HG02642 (cell line): Measurements from ENCODE around the gene RNF212.

Experiments
- ATAC-seq: cut with Tn5 transposase; IDR thresholded peaks from one replicate; pipeline ENCODE4 v1.9.1; 2021; ENCODE audit warnings: mild to moderate bottlenecking; ENCODE audit not compliant: unreplicated experiment, poor library complexity

Gene RNF212

GRCh38 chr4:1116838-1117237 is 3.5 kb upstream of the RNF212 start:
- ATAC-seq = no peak

GRCh38 chr4:1115528-1116293 is 2.3 kb upstream of the RNF212 start:
- no peak for ATAC-seq

- ATAC-seq = no peak
Measured at GRCh38 chr4:1112821-1113182, 562 bp downstream of the RNF212 start.

DNA sequence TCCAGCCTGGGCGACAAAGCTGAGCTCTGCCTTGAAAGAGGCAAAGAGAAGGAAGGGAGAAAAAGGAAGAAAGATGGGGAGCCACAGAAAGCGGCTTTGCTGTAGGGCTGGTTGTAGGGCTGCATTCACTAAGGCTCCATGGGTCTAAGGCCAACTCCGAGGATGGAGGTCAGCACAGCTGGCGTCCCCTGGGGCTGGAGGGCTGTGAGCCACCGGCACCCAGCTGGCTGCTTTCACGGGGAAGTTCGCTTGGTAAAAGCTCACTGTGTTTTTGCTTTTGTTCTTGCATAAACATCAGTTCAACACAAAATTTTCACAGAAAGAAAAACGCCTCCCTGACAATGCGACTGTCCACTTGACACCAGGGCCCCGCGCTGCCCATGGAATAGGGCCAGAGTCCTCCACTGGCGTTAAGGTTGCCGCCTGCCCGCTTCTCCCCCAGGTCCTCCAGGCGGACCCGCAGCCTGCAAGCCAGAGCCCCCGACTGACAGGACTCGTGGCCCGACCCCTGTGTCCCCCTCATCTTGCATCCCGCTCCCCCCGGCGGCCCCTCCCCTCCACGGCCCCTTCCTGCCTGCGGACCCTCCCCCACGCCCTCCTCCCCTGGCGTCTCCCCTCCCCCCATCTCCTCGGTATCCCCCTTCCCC is 1.1 kb downstream of the RNF212 start:
- no peak for ATAC-seq

- no peak for ATAC-seq
Measured at GRCh38 chr4:1111259-1111809, 2.0 kb downstream of the RNF212 start.

DNA sequence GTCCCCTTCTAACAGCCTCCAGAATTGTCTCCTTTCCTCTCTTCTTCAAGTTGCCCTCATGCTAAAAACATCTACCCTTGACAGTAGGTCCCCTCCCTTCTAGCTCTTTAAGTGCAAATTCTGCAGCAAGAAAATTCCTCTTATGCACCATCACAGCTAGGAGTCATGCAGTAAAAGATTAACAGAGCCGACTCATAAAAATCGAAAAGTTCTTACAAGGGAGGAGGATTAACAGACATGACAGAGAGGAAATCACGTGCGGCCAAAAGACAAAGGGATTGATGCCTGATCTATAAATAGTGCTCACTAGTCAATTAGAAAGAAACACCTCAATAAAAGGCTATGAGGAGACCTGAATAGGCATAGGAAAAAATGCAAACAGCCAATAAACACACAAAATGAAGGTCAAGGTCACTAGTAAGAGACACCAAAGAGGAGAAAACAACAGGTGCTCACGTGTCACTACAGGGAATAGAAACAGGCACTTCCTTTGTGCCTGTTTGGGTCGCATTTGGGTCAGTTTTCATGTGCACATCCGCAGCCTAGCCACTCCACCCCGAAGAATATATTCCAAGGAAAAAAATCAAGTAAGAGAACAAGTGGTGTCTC is 3.4 kb downstream of the RNF212 start:
- ATAC-seq = no peak

DNA sequence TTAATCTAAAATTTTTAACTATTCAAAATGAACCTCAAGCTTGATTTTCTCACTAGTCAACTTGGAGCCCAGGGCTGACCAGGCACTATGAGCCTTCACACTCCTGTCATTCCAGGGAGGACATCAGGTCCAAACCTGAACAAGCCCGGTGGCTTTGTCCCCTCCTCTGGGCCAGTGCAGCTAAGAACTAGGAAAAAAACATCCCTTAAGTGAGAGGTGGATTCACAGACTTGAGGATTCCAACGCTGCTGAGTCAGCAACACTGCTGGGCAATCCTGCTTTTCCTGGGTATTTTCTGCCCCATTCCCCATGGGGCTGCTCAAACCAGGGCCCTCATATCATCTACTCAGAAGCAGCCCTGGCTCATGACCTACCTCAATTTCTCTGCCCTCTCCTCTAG is 4.0 kb downstream of the RNF212 start:
- ATAC-seq = no peak

GRCh38 chr4:1105662-1106061 is 7.7 kb downstream of the RNF212 start:
- ATAC-seq = no peak

DNA sequence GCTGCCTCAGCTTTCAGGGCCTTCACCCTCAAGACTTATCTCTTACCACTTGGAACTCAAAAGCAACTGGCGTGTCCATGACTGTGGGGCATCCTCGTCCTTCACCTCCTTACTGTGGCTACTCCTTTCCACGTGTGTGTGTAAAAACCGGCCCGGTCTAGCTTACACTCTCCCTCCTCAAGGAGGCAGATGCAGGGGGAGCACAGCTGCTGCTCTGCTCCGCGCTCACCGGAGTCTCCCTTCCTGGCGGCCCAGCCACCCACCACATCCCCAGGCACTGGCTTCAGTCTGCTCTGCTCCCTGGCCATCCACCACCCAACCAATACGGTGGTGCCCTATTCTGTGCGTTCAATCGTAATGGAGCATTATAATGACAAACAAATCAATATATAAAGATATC is 8.3 kb downstream of the RNF212 start:
- no peak for ATAC-seq

- ATAC-seq = no peak
Measured at GRCh38 chr4:1104647-1105046, 8.7 kb downstream of the RNF212 start.

DNA sequence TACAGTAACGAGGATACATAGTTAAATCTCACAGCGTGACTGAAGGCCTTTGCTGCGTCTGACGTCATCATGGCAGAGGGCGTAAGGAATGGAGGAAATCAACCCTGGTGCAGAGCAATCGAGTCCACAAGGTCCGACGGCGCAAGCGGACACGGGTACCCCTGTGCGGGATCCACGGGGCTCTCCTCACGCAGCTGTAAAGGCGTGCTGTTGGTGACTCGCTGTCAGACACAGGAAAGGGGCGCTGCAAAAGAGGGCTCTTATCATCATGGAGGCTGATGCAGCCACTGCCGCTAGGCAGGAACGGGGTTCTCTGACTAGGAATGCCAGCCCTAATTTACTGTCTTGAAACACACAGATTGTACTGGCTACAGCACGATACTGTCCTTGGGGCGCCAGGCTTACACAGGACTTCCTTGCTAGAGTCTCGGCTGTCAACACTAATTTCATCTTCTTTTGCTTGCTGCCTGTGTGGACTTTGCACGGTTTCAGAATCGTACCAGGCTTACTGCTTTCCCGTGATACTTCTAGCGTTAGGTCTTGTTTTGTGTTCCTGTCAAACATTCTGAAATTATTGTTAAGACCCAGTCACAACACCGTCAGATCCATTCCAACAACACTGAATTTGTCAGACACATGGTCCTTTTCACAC is 13.6 kb downstream of the RNF212 start:
- no peak for ATAC-seq

DNA sequence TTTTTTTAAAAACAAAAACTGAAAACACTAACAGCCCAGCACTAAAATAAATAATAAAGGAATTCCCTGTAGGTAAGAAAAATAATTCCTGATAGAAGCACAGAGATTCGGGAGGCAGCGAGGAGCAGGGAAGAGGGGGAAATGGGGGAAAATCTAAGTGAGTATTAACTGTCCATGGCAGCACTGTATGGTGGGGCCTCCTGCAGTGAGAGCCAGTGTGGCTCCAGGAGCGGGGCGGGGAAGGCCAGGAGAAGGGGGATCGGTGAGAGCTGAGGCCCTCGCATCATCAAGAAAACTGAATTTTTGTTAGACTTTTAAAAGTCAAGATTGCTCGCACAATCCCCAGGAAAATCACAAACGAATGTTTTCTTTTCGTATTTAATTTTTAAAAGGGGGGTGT is 14.1 kb downstream of the RNF212 start:
- ATAC-seq = no peak

- no peak for ATAC-seq
Measured at GRCh38 chr4:1098311-1098925, 14.9 kb downstream of the RNF212 start.

DNA sequence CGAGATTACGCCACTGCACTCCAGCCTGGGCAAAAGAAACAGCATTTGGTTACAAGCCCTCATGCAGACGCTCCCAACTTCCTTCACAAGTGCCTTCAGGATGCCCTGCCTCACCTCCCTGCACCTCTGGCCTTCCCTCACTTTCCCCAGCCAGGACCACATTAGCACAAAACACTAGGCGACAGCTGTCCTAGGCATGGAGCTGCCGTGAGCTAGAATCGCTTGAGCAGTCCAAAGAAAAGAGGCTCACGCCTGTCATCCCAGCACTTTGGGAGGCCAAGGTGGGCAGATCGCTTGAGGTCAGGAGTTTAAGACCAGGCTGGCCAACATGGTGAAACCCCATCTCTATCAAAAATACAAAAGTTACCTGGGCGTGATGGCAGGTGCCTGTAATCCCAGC is 15.8 kb downstream of the RNF212 start:
- no peak for ATAC-seq

GRCh38 chr4:1096841-1097240 is 16.5 kb downstream of the RNF212 start:
- no peak for ATAC-seq

DNA sequence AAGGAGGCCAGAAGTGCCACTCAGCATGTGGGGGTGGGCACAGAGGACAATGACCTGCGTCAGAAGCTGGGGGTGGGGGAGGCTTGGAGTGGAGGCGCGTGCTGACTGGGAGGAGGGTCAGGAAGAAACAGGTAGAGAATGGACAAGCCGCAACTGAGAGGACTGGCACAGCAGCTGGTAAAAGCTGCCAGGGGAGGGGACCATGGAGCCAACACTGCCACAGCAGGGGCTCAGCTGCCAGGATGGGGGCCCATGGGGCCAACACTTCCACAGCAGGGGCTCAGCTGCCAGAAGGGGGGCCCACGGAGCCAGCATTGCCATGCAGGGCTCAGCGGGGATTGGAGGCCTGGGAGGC is 19.1 kb downstream of the RNF212 start:
- no peak for ATAC-seq

DNA sequence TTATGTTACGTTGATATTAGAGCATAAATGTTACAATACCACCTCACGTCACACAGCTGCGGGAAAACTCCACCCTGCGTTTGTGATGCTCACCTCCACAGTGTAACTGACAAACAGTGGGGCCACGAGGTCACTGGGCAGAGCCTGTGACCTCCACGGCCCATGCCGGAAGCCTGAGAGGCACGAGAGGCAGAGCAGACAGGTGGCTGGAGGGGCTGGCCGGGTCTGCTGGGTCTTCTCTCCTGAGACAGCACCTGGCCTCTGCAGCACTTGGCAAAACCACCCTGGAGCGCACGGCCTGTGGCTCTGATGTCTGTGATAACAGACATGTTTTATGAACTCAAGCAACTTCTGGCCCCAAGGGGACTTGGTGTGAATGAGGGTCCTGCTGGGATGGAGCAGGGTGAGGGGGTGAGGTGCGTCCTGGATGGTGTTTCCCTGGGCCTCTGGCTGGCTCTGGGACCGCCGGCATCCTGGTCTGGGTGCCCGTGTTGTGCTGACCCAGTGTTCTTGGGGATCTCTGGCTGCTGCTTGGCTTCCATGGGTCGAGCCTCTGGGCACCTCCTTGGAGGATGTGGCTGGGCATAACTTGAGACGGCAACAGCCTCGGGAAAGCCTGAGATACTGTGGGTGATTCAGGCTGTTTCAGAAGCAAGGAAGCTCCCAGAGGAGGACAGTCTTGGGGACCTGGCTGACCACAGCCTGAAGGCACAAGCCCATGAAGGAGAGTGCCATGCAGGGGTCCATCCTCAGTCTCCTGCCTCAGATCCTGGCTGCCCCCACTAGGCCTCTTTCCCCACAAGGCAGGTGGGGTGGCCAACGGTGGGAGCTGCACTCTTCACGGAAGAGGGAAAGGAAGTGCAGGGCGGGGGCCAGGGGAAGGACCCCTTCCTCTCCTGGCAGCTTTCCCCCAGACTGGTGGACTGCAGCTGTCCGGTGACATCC is 19.7 kb downstream of the RNF212 start:
- no peak for ATAC-seq

DNA sequence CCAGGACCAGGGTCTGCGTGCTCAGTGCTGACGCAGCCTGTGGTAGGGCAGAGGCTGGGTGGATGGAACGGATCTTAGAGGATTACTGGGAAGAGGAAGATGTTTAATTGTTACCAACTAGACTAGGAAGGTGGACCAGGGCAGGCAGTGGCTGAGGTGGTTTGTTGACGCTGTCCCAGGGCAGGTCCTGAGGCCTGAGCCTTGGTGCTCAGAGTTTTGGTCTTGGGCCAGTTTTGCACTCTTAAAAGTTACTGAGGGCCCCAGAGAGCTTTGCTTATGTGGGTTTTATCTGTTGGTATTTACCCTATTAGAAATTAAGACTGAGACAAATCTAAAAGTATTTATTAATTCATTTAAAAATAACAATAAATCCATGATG is 20.4 kb downstream of the RNF212 start:
- ATAC-seq = no peak
